ENCODE measurements around the gene KMT2C. TPM values are rescaled to one million over a fixed set of nuclear protein-coding genes. Genes with fewer than 3 reads are reported as not detected.
"Not testable (repeated sequence)": the region's sequence is repeated elsewhere in the genome, so short reads cannot be mapped to it uniquely, and the experiment has no call there.

Gene KMT2C
- total RNA-seq, 1 experiment from 2014 or later, result 54.3 TPM

DNA sequence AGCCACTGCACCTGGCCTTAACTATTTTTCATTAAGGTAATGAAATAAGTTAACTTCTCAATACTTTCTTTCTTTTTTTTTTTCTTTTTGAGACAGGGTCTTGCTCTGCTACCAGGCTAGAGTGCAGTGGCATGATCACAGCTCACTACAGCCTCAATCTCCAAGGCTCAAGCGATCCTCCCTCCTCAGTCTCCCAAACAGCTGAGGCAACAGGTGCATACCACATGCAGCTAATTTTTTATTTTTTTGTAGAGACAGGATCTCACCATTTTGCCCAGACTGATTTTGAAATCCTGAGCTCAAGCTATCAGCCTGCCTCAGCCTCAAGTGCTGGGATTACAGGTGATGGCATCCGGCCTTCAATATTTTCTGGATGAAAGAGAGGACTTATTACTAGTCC, 21.0 kb downstream of the KMT2C start:
- H3K36me3 ChIP-seq (ENCODE audit: low read depth), result no peaks in the 10 kb centered on the region
- H3K4me3 ChIP-seq, result no peak overlapping the region
- BruUV-seq (replicated peaks), result no TSS peak
- DNase-seq, result no peak
- no peak overlapping the region for H3K27ac ChIP-seq
- ChIA-PET CTCF (interaction anchor here (0.6 kb wide), 1 partner anchor 874 kb away, joined by 3 read pairs; no protein-coding TSS in a partner anchor), POLR2A (ENCODE audit: unreplicated experiment) (interaction anchor here (0.6 kb wide), 1 partner anchor 1462 kb away, joined by 5 read pairs; no protein-coding TSS in a partner anchor)
- H3K4me1 ChIP-seq (replicated peaks; ENCODE audit: insufficient read depth), result no peaks in the 10 kb centered on the region
- H2AFZ ChIP-seq, result no peak overlapping the region
- no peak overlapping the region for H3K4me2 ChIP-seq
- H3K9me2 ChIP-seq (ENCODE audit: insufficient read depth), result no peaks in the 10 kb centered on the region
- H3K9me3 ChIP-seq (ENCODE audit: insufficient read depth, low read depth), result no peaks in the 10 kb centered on the region
- H3K27me3 ChIP-seq (ENCODE audit: insufficient read depth, low read depth), result no peaks in the 10 kb centered on the region
- 0 out of 2 replicates have a peak, but pooled peaks cover 14% of the 10 kb centered on the region for H4K20me1 ChIP-seq (ENCODE audit: insufficient read depth)
- intact Hi-C loops (cut with micrococcal nuclease; ENCODE audit: unreplicated experiment), result no loop called here
- H3F3A ChIP-seq (ENCODE audit: insufficient read depth, low read depth), result no peaks in the 10 kb centered on the region
- TF ChIP-seq, protein P1, sequence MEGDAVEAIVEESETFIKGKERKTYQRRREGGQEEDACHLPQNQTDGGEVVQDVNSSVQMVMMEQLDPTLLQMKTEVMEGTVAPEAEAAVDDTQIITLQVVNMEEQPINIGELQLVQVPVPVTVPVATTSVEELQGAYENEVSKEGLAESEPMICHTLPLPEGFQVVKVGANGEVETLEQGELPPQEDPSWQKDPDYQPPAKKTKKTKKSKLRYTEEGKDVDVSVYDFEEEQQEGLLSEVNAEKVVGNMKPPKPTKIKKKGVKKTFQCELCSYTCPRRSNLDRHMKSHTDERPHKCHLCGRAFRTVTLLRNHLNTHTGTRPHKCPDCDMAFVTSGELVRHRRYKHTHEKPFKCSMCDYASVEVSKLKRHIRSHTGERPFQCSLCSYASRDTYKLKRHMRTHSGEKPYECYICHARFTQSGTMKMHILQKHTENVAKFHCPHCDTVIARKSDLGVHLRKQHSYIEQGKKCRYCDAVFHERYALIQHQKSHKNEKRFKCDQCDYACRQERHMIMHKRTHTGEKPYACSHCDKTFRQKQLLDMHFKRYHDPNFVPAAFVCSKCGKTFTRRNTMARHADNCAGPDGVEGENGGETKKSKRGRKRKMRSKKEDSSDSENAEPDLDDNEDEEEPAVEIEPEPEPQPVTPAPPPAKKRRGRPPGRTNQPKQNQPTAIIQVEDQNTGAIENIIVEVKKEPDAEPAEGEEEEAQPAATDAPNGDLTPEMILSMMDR (conservative IDR thresholded peaks at IDR 0.05), result no peak
- no peak for TF ChIP-seq EZH2 (IDR thresholded peaks at IDR 0.05; ENCODE audit: low read depth)
- peaks cover 87% of the 10 kb centered on the region for H3K79me2 ChIP-seq (ENCODE audit: low read depth)

DNA sequence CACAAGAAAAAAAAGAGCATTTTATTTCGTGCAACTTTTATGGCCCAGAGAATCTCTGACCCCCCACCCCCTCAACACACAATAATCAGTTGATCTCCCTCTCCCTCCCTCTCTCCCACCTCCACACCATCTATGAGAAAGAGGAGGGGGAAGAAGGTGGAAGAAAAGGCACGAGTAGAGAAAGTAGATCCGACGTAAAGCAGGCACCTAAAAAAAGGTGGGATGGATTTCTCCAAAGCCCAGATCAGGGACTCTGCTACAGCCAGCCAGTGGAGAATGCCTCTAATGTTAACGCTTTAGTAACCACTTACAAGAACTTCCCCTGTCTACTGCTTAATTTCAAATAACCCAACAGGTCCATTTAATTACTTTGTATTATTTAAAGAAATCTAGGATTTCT, 24.4 kb downstream of the KMT2C start:
- Histone ChIP-seq H2AFZ (no peak overlapping the region), H3K4me3 (no peak overlapping the region), H3F3A (ENCODE audit: insufficient read depth, low read depth) (no peaks in the 10 kb centered on the region; the same call in 1 of the 2 replicates), H3K27me3 (ENCODE audit: insufficient read depth, low read depth) (no peaks in the 10 kb centered on the region), H3K9me2 (ENCODE audit: insufficient read depth) (no peaks in the 10 kb centered on the region), H3K27ac (no peak overlapping the region), H3K79me2 (ENCODE audit: low read depth) (peaks cover 77% of the 10 kb centered on the region), H4K20me1 (ENCODE audit: insufficient read depth) (0 out of 2 replicates have a peak, but pooled peaks cover 5% of the 10 kb centered on the region), H3K4me1 (replicated peaks; ENCODE audit: insufficient read depth) (no peaks in the 10 kb centered on the region), H3K9me3 (ENCODE audit: insufficient read depth, low read depth) (no peaks in the 10 kb centered on the region), H3K36me3 (ENCODE audit: low read depth) (peaks cover 4% of the 10 kb centered on the region; the same call in 1 of the 2 replicates), H3K4me2 (no peak overlapping the region)
- TF ChIP-seq EZH2 (IDR thresholded peaks at IDR 0.05; ENCODE audit: low read depth), result no peak
- TF ChIP-seq, protein P1 (conservative IDR thresholded peaks at IDR 0.05), result no peak
- DNase-seq, result no peak
- CTCF ChIA-PET, result no interaction called here
- POLR2A ChIA-PET (ENCODE audit: unreplicated experiment), result no interaction called here
- intact Hi-C loops (cut with micrococcal nuclease; ENCODE audit: unreplicated experiment), result no loop called here
- no TSS peak for BruUV-seq (replicated peaks)

DNA sequence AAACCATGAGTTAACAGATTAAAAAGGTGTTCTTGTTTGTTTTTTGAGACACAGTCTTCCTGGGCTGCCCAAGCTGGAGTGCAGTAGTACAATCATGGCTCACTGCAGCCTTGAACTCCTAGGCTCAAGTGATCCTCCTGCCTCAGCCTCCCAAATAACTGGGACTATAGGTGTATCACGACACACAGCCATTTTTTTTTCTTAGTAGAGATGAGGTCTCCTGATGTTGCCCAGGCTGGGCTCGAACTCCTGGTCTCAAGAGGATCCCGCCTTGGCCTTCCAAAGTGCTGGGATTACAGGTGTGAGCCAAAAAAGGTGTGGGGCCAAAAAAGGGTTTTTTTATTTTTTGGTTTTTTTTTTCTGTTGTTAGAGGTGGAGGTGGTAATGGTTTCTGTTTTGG, 29.3 kb downstream of the KMT2C start:
- peaks cover 81% of the 10 kb centered on the region for H3K79me2 ChIP-seq (ENCODE audit: low read depth)
- no peaks in the 10 kb centered on the region for H3K9me2 ChIP-seq (ENCODE audit: insufficient read depth)
- no peak overlapping the region for H3K4me2 ChIP-seq
- intact Hi-C loops (cut with micrococcal nuclease; ENCODE audit: unreplicated experiment), result no loop called here
- H3K27me3 ChIP-seq (ENCODE audit: insufficient read depth, low read depth), result no peaks in the 10 kb centered on the region
- ChIA-PET POLR2A (ENCODE audit: unreplicated experiment) (no interaction called here), CTCF (no interaction called here)
- TF ChIP-seq, protein P1 (conservative IDR thresholded peaks at IDR 0.05), result no peak
- TF ChIP-seq EZH2 (IDR thresholded peaks at IDR 0.05; ENCODE audit: low read depth), result no peak
- no peaks in the 10 kb centered on the region for H3K9me3 ChIP-seq (ENCODE audit: insufficient read depth, low read depth)
- no peak overlapping the region for H3K27ac ChIP-seq
- H3F3A ChIP-seq (ENCODE audit: insufficient read depth, low read depth), result peaks cover 9% of the 10 kb centered on the region
- BruUV-seq (replicated peaks), result no TSS peak
- H3K36me3 ChIP-seq (ENCODE audit: low read depth), result peaks cover 6% of the 10 kb centered on the region; the same call in 1 of the 2 replicates
- no peak overlapping the region for H2AFZ ChIP-seq
- peaks cover 8% of the 10 kb centered on the region for H4K20me1 ChIP-seq (ENCODE audit: insufficient read depth)
- 0 out of 2 replicates have a peak, but pooled peaks cover 10% of the 10 kb centered on the region for H3K4me1 ChIP-seq (replicated peaks; ENCODE audit: insufficient read depth)
- no peak for DNase-seq
- no peak overlapping the region for H3K4me3 ChIP-seq

DNA sequence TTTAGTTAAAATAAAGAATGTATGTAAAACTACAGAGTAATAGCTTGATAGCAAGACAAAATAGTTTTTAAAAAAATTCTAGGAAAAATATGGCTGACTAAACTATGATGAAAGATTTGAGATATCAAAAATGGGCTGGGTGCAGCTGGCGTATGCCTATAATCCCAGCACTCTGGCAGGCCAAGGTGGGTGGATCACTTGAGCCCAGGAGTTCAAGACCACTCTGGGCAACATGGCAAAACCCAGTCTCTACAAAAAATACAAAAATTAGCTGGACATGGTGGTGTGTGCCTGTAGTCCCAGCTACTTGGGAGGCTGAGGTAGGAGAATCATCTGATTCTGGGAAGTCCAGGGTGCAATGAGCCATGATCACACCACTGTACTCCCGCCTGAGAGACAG, 29.8 kb downstream of the KMT2C start:
- intact Hi-C loops (cut with micrococcal nuclease; ENCODE audit: unreplicated experiment); H4K20me1 ChIP-seq (ENCODE audit: insufficient read depth); DNase-seq; H3K36me3 ChIP-seq (ENCODE audit: low read depth); CTCF ChIA-PET; H3K4me3 ChIP-seq; H3K4me2 ChIP-seq; H3K9me2 ChIP-seq (ENCODE audit: insufficient read depth); BruUV-seq (replicated peaks); H3F3A ChIP-seq (ENCODE audit: insufficient read depth, low read depth); H2AFZ ChIP-seq; H3K27me3 ChIP-seq (ENCODE audit: insufficient read depth, low read depth); H3K9me3 ChIP-seq (ENCODE audit: insufficient read depth, low read depth); H3K27ac ChIP-seq; POLR2A ChIA-PET (ENCODE audit: unreplicated experiment): not testable (repeated sequence)
- peaks cover 81% of the 10 kb centered on the region for H3K79me2 ChIP-seq (ENCODE audit: low read depth)
- 0 out of 2 replicates have a peak, but pooled peaks cover 10% of the 10 kb centered on the region for H3K4me1 ChIP-seq (replicated peaks; ENCODE audit: insufficient read depth)
